Activated T-cell treated with anti-CD3 and anti-CD28 coated beads, Interleukin-2, amount 50 U/mL, for 48 hours (primary cell): ENCODE results near the gene MAPK14.
"Not testable (repeated sequence)": the region's sequence is repeated elsewhere in the genome, so short reads cannot be mapped to it uniquely, and the experiment has no call there.

Source experiments
- DNase-seq, 2 experiments: peaks; one replicate each; pipeline ENCODE4 v3.0.0-alpha.2; 2020

MAPK14 gene

DNA sequence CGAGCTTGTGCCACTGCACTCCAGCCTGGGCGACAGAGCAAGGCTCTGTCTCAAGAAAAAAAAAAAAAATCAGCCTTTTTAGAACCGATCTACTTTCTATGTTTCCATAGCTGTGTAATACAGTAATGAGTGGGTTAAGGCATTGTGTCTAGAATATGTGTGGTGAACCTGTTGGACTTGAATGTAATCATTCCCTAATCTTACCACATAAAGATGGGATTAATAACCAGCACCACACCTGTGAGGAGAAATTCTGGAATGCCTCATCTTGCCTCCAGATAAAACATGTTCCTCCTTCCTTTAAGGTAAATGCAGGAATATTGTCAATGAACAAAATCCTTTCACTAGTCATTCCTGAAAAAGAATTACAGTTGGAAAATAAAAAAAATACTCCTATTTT, 43.7 kb downstream of the MAPK14 start:
- no peak for DNase-seq

DNA sequence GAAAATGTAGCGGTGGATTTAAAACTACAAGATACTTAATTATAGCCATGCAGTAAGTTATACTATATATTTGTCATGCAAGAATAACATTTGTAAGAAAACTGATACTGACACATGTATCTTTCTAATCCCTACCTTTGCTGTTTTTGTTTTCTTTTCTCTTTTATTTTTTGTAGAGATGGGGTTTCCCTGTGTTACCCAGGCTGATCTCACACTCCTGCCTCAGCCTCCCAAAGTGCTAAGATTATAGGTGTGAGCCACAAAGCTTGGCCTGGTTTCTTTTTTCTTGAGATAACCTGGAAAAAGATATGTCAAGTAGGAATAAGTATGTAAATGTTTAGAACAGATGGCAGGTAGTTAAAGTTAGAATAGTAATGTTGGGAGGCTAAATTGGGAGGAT, 44.1 kb downstream of the MAPK14 start:
- DNase-seq: no peak

DNA sequence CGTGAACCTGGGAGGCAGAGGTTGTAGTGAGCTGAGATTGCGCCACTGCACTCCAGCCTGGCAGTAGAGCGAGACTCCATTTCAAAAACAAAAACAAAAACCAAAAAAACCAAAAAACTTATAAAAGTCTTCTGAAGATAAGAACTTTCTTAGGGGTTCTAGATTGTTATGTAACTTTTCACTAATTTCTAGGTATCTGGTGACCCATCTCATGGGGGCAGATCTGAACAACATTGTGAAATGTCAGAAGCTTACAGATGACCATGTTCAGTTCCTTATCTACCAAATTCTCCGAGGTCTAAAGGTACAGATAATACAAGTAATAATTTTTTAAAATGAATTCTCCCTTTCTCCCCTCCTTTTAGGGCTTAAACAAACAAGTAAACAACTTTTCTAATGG, 45.1 kb downstream of the MAPK14 start:
- DNase-seq: no peak

DNA sequence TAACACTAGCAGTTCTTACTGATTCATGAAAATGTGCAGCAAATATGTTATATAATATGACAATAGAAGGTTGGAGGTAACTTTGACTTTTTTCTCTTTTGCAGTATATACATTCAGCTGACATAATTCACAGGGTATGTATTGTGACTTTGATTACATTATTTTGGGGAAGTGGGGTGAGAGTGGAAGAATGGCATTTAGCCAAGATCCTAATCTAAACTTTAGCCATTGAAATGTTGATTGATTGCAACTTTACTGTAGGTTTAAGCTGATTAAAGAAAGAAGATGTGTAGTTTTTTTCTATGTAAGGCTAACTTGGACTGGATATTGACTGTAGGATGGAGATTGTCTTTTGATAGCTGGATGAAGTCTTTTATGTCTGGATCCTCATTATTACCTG, 46.0 kb downstream of the MAPK14 start:
- DNase-seq: no peak

DNA sequence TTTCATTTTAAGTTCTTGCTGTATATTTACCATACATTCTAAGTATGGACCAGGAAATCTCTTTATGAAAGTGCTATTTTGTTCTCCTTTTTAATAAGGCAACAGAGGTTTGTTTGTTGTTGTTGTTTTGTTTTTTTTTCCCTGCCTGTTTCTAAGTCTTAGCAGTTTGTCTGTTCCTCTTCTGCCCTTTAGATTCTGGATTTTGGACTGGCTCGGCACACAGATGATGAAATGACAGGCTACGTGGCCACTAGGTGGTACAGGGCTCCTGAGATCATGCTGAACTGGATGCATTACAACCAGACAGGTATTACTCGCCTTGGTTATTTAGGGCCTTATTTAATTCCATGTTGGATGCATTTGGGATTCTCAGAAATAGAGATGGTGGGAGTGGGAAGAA, 48.0 kb downstream of the MAPK14 start:
- DNase-seq: no peak

DNA sequence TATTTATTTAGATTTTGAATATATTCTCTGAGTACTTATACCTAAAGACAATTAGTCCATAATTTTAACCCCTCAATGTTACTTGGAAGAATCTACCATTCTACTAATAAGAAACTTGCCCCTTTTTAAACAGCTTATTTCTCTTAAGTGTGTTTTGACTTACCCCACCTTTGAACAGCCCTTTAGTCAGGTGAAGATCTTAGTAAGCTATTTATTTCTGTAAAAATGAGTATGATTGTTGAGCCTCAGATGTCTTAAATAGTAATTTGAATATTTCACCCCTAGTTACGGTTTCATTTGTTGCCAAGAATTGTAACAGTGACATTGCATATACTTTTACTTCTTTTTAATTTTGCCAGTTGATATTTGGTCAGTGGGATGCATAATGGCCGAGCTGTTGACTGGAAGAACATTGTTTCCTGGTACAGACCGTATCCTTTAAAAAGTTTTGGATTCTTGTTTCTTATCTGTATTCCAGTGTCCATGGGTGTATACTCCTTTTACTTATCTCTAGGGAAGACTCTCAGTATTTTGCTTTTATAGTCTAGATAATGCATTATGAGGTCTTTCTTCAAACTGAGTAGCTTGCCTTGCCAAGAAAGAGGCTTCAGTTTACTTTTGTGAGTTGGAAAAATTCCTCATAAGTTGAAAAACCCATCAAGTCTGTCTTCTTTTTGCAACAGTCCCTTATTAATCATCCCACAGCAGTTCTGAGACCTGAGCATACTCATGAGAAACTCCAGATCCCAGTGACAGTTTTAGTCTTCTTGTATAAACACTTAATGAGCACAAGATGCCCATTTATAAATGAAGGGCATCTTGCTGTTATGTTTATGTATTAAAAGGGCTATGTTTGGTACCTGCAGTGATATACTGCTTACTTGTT, 48.8 kb downstream of the MAPK14 start:
- no peak for DNase-seq

DNA sequence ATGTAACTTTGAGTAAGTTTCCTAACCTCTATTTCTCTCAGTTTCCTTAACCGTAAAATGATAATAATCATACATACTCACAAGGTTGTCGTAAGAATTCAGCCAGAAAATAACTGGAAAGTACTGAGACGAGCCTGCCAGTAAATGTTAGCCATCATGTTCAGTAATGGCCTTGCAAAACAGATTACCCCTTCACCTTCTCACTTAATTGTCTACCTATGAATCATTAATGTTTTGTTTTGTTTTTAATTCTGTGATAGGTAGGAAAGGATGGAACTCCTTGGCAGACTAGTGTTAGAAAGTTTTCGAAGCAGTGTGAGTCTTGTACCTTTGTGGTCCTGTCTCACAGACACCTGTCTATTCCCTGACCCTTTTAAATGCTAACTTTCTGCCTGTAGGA, 50.6 kb downstream of the MAPK14 start:
- DNase-seq: no peak

DNA sequence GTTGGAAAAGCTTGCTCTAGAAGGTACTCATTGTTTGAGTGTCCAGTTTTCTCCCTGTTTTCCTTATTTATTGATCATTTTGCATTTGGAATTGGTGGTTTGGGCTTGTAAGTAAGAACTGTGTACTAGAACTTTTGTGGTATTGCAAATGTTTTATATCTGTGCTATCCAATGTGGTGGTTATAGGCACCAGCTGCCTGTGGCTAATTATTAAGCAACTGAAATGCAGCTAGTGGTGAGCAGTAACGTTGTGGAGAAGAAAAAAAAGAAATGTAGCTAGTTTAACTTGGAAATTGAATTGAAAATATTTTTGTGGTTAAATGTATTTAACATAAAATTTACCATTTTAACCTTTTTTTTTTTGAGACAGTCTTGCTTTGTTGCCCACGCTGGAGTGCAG, 52.0 kb downstream of the MAPK14 start:
- no peak for DNase-seq

DNA sequence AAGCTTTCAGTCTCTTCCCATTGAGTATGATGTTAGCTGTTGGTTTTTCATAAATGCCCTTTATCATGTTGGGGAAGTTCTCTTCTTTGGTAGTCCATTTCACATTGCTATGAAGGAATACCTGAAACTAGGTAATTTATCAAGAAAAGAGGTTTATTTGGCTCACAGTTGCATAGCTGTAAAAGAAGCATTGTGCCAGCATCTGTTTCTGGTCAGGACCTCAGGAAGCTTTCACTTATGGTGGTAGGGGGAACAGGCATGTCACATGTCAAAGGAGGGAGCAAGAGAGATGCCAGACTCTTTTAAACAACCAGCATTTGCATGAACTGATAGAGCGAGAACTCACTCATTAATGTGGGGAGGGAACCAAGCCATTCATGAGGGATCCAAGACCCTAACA, 54.7 kb downstream of the MAPK14 start:
- DNase-seq: no peak

DNA sequence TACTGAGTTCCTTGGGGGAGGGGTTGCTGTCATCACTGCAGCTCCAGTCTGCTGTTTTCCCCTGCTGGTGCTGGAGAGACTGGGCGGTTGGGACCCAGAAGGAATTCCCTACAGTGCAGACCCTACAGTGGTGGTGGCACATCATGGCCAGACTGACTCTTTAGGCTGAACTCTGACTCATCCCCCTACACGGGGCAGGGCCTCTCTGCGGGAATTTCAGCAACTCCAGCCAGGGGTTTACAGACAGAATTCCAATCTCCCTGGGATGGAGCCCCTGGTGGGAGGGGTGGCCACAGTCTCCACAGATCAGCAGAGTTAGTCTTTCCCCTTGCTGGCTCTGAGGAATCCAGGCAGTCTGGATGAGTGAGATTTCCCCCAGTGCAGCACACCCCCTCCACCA, 55.8 kb downstream of the MAPK14 start:
- no peak for DNase-seq

DNA sequence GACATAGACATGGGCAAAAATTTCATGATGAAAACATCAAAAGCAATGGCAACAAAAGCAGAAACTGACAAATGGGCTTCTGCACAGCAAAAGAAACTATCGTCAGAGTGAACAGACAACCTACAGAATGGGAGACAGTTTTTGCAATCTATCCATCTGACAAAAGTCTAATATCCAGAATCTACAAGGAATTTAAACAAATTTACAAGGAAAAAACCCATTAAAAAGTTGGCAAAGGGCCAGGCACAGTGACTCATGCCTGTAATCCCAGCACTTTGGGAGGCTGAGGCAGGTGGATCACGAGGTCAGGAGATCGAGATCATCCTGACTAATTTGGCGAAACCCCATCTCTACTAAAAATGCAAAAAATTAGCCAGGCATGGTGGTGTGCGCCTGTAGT, 60.6 kb downstream of the MAPK14 start:
- DNase-seq: not testable (repeated sequence)

DNA sequence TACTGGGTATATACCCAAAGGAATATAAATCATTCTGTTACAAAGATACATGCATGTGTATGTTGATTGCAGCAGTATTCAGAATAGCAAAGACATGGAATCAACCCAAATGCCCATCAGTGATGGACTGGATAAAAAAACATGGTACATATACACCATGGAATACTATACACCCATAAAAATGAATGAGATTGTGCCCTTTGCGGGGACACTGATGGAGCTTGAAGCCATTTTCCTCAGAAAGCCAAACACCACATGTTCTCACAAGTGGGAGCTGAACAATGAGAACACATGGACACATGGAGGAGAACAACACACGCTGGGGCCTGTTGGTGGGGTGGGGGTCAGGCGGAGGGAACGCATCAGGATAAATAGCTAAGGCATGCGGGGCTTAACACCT, 61.4 kb downstream of the MAPK14 start:
- no peak for DNase-seq

DNA sequence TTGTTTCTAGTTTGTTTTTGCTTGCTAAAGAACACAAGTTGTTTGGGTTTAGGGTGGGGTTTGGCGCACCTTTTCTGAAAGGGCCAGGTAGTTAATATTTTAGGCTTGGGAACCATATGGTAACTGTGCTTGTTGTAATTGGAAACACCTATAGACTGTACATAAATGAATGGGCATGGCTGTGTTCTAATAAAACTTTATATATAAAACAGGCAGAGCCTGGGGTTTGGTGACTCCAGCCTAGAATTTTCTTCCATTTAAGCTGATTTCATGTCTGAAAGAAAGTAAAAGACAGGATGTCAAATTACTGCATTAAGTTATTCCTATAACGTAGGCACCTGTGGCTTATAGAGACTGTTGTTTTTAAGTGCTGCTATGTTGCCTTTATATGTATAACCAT, 66.6 kb downstream of the MAPK14 start:
- no peak for DNase-seq

DNA sequence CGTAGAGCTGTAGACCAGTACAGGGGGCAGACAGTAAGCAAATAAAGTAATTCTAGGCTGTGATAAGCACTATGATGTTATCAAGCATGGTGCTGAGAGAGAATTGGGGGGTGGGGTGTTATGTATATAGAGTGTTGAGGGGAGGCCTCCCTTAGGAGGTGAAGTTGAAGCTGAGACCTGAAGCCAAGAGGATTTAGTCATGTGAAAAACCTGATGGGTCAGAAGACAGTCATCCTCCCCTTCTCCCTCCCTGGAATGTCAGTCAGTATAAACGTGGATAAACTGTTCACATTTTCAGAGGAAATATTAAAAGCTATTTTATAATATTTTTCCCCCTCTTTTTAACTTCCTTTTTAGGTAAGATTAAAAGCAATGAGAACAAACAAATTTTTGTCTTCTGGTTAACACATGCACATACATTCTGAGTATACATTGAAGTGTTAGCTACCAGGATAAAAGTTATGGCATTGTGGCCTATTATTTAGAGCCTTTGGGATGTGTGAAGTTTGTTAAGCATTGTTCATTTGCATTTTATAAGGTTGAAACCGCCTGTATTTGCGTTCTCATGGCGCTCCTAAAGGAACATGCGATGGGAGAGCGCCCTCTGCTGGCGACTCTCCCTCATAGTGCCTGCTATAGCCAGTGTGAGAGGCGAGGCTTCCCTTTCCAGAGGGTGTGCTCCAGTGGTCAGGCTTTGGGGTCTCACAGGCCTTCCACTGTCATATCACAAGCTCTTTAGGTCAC, 67.3 kb downstream of the MAPK14 start:
- peak; percentile 86 for DNase-seq

DNA sequence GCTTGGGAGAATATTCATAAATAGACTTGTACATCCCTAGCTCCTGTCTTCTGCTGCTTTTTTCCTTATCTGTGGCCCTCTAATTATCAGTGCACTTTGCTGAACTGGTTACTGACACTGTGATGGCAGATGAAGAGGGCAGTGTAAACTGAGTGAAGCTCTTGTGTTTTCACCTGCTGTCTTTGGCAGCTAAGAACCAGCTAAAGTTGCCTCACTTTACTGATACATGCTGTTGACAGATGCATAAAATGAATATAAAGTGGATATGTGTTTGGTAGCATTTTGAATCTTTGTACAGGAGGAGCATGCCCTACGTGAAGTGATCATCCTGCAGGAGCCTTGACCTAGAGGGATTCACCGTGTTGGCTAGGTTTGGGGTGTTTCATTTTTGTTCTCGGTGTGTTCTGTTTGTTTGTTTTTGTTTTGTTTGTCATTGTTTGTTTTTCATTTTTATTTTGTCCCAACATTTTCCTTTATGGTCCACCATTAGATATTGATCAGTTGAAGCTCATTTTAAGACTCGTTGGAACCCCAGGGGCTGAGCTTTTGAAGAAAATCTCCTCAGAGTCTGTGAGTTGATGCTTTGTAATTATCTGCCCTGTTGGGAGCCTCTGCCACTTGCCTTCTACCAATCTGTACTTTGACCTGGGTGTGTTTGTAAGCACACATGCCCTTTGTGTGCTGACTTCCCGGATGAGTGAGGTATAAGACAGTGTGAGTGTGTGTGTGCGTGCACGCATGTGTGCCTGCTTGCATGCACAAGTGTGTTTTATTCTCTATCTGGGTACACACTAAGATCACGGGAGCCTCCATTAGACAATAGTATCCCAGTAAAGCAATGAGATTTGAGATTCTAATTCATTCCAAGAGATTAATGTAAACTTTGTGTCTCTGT, 68.1 kb downstream of the MAPK14 start:
- no peak for DNase-seq

DNA sequence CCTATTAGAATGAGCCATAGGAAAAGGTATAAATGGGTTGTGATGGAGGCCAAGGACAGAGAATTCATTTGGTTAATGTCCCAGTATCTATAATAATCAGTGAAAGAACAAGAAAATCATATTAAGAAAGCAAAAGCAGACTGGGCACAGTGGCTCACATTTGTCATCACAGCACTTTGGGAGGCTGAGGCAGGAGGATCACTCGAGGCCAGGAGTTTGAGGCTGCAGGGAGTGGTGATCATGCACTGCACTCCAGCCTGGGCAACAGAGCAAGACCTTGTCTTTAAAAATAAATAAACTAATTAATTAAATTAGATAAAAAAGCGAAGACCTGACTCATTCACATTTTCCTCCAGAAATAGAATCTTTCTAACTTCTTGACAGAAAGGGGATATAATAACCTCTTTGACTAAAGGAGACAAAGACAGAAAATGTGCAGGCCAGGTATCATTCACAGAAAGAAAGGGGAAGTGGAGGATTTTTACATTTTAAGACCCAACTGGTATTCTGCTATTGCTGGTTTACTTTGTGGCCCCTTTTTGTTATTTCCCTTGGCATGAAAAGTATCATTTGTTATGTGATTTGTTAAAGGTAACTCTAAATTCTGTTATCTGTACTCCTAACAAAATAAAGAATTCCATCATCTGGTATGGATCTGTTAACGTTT, 70.8 kb downstream of the MAPK14 start:
- no peak for DNase-seq

DNA sequence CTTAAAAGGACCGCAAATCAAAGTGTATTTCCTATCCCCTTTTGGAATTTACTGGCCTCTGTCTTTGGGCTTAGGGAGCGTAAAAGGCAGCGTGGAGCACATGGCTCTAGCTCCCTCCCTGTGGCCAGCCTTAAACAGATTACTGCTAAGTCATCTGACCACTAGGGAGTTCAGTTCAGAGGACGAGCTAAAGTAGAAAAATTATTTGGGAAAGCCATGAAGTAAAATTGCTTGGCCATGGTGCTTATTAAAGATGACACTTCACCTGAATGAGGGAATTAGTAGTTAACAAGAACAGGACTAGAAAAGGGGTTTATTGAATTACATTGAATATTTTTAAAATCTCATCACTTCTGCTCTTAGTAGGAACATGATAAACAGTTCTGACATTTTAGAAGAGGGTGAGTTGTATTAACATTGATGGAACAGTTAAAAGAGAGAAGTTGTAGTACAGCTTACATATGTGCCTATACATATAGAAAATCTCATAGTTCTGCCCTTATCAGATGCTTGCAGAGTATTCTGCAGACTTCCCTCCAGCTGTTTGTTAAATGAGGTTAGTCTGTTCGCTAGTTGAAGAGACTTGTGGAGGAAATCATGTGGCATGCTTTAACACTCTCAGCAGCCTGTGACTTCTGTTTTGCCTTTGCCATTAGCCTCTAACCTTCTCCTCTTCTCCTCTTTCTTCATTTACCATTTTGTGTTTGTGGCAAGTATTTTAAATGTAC, 71.5 kb downstream of the MAPK14 start:
- DNase-seq: no peak

DNA sequence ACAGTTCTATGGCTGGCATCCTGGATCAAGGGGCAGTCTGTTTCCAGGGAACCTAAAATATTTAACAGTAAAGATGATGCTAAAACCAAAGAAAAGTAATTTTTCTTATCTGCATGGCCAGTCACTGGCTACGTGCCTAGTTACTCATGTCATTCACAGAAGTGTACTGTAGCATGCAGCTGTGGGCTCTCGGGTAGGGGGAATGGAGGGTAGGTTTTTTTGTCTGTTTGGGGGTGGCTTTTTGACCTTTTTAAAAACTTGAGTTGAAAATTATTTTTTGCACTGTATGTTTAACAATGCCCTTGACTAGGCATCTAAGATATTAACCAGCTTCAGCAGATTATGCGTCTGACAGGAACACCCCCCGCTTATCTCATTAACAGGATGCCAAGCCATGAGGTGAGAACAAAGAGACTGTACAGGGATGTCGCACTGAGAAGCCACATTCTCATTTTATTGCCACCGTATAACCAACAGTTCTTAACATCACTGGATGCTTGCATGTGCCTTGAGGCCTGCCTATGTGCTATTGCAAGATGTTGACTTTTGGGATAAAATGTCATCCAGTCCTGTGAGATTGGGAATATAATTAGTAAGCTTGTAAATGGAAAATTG, 72.4 kb downstream of the MAPK14 start:
- DNase-seq: no peak

DNA sequence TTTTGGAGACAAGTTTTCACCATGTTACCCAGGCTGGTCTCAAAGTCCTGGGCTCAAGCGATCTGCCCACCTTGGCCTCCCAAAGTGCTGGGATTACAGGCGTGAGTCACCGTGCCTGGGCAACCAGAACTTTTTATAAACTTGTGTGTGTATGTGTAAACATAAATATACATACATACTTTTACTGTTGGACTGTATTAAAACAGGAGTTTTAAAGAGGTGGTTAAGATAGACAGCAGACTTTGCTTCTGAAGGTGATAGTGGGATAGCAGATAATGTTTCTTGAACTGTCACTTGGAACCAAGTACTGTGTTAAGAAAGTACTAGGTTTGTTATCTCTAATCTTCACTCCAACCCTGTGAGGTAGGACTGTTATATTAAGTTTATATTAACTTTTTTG, 74.1 kb downstream of the MAPK14 start:
- DNase-seq: no peak

DNA sequence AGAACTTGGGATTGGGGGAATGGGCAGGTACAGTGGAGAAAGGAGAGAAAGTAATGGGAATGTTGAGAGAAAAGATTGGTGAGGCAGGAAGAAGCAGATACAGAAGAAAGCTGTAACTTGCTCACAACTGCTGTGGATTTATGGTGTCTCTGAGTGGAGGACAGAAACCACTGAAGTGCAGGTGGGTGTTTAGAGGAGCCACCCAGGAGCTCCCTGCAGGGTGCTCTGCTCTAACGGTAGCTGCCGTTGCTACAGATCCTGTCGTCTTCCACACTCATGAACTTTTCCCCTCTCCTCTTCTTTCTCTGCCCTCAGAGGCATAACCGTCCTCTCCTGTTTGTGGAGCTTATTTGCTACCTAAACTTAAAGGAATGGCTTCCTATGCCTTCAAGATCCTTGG, 75.2 kb downstream of the MAPK14 start:
- no peak for DNase-seq

DNA sequence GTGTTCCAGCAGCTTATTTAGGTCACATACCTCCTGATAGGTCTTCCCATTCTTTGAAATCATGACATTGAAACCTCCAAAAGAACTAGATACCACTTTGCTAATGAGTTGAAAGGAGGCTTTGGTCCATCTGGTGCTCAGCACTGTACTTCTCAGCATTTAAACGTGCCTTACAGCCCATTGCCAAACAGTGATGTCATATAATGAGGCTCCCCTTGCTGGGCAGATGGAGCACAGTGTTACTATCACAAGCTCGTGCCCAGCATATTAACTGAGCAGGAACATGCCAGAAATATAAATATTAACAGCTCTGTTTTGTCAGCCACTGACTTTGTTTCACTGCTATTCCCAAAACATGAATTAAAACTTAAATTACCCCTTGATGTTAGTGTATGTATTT, 77.2 kb downstream of the MAPK14 start:
- DNase-seq: no peak

DNA sequence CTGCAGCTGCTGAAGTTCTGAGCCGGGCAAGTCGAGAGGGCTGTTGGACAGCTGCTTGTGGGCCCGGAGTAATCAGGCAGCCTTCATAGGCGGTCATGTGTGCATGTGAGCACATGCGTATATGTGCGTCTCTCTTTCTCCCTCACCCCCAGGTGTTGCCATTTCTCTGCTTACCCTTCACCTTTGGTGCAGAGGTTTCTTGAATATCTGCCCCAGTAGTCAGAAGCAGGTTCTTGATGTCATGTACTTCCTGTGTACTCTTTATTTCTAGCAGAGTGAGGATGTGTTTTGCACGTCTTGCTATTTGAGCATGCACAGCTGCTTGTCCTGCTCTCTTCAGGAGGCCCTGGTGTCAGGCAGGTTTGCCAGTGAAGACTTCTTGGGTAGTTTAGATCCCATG, 81.5 kb downstream of the MAPK14 start:
- DNase-seq: no peak
